Activated CD8-positive, alpha-beta memory T cell treated with anti-CD3 and anti-CD28 coated beads, Interleukin-2, amount 50 U/mL, for 24 hours (primary cell): ENCODE results near the gene PCGF6.

Source experiments
- DNase-seq: peaks from one replicate; pipeline ENCODE4 v3.0.0-alpha.2; 2020; ENCODE audit errors: extremely low read depth

PCGF6 gene

DNA sequence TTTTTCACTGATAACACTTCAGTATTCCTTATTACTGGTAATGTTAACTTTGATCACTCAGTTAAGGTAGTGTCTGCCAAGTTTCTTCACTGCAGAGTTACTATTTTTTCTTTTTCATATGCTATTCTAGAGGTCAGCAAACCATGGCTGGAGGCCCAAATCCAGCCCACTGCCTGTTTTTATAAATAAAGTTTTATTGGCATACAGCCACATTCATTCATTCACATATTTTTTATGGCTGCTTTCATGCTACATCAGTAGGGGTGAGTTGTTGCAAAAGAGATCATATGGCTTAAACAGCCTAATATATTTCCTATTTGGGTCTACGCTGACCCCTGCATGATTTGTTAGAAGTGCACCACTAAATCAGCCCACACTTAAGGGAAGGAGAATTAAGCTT, 94.3 kb downstream of the PCGF6 start:
- DNase-seq: no peak

DNA sequence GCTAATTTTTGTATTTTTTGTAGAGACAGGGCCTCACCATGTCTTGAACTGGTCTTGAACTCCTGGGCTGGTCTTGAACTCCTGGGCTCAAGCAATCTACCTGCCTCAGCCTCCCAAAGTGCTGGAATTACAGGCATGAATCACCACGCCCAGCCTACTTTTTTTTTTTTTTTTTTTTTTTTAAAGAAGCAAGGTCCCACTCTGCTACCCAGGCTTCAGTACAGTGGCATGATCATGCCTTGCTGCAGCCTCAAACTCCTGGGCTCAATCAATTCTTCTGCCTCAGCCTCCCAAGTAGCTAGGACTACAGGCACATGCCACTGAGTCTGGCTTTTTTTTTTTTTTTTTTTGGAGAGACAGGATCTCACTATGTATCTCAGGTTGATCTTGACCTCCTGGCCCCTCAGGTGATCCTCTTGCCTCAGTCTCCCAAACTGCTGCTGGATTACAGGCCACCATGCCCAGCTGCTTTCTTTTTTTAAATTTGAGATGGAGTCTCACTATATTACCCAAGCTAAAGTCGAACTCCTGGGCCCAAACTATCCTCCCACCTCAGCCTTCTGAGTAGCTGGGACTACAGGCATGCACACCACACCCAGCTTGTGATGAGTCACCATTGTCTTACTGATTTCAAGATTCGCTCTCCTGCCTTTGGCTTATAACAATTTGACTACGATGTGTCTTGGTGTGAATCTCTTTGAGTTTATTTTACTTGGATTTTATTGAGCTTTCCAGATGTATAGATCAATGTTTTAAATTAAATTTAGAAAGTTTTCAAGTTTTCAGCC, 96.2 kb downstream of the PCGF6 start:
- no peak for DNase-seq

DNA sequence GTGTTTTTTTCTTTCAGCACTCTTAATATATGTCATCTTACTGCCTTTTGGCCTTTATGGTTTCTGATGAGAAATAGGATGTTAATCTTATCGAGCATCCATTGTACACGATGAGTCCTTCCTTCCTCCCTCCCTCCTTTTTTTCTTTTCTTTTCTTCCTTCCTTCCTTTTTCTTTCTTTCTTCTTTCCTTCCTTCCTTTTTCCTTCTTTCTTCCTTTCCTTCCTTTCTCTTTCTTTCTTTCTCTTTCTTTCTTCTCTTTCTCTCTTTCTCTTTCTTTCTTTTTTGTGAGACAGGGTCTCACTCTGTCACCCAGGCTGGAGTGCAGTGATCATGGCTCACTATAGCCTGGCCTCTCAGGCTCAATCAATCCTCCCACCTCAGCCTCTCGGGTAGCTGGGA, 96.8 kb downstream of the PCGF6 start:
- DNase-seq: no peak
